ENCODE data around the gene GSK3B.

The GSK3B gene

DNA sequence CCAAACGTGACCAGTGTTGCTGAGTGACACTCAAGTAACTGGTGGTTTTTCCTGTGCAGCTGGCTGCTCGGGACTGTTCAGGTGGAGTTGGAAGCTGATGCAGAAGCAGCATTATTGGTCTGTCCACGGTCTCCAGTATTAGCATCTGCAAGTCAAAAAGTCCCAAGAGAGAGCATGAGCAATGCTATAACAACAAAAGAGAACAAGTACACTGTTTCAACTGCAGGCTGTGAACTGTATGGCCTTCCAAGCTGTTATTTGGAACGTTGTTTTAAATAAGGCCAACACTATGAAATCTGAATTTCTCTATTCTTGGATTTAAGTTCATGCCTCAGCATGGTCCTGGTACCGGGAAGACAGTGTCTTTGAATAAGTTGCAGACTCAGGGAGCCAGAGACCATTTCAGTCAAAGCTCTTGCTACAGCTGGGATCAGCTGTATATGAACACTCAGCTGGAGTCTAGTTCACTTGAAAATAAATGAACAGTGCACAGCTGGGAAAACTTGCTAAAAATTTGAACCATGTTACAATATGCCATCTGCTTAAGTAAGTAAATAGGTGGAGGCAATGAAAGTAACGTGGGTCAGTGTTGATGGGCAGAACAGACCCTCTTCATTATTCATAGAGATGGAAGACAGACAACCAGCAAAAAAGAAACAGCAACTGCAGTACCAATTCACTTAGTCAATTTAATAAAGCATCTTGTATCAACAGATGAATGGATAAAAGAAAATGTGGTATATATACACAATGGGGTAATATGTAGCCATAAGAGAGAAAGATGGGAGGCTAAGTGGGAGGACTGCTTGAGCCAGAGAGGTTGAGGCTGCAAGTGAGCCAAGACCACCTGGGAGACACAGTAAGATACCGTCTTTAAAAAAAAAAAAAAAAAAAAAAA is 267.3 kb downstream of the GSK3B start:
- no peak for DNase-seq
- H3K27me3 ChIP-seq (ENCODE audit: insufficient read depth, low read depth, severe bottlenecking): no peaks in the 10 kb centered on the region
- peaks cover 8% of the 10 kb centered on the region; the same call in 1 of the 2 replicates for H3K36me3 ChIP-seq
- no peak overlapping the region for H3K4me3 ChIP-seq (ENCODE audit: low read depth, low read length)
- H3K9me3 ChIP-seq (ENCODE audit: severe bottlenecking): no peaks in the 10 kb centered on the region
- TF ChIP-seq, protein P1, sequence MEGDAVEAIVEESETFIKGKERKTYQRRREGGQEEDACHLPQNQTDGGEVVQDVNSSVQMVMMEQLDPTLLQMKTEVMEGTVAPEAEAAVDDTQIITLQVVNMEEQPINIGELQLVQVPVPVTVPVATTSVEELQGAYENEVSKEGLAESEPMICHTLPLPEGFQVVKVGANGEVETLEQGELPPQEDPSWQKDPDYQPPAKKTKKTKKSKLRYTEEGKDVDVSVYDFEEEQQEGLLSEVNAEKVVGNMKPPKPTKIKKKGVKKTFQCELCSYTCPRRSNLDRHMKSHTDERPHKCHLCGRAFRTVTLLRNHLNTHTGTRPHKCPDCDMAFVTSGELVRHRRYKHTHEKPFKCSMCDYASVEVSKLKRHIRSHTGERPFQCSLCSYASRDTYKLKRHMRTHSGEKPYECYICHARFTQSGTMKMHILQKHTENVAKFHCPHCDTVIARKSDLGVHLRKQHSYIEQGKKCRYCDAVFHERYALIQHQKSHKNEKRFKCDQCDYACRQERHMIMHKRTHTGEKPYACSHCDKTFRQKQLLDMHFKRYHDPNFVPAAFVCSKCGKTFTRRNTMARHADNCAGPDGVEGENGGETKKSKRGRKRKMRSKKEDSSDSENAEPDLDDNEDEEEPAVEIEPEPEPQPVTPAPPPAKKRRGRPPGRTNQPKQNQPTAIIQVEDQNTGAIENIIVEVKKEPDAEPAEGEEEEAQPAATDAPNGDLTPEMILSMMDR (IDR thresholded peaks at IDR 0.05; ENCODE audit: low read depth, low read length): no peak
- H3K27ac ChIP-seq: no peak overlapping the region

- no peak for DNase-seq
- Histone ChIP-seq H3K27ac (no peak overlapping the region), H3K27me3 (ENCODE audit: insufficient read depth, low read depth, severe bottlenecking) (no peaks in the 10 kb centered on the region), H3K4me3 (ENCODE audit: low read depth, low read length) (no peak overlapping the region), H3K36me3 (peaks cover 8% of the 10 kb centered on the region; the same call in 1 of the 2 replicates), H3K9me3 (ENCODE audit: severe bottlenecking) (no peaks in the 10 kb centered on the region)
- TF ChIP-seq, protein P1 (IDR thresholded peaks at IDR 0.05; ENCODE audit: low read depth, low read length): no peak
Measured at GRCh38 chr3:119825820-119826219, 268.4 kb downstream of the GSK3B start.

DNA sequence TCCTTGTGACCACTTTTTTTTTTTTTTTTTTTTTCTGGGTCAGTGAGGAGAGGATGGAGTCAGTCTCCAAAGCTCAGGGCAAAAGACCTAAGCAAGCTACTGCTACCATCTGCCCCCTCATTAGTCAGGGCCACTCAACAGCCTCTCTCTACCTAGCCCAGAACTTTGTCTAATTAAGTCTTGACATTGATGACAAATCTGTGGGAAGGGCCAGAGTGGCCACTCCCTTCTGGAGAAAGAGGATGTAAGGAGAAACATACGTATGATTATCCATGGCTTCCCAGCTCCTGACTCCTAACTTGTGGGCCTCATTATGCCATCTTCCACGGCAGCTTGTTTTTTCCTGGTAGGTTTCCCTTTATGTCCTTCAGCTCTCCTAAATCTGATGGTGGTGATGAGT is 274.4 kb downstream of the GSK3B start:
- Histone ChIP-seq H3K27ac (no peak overlapping the region), H3K27me3 (ENCODE audit: insufficient read depth, low read depth, severe bottlenecking) (no peaks in the 10 kb centered on the region), H3K36me3 (no peaks in the 10 kb centered on the region; the same call in 1 of the 2 replicates), H3K9me3 (ENCODE audit: severe bottlenecking) (no peaks in the 10 kb centered on the region), H3K4me3 (ENCODE audit: low read depth, low read length) (no peak overlapping the region)
- TF ChIP-seq, protein P1 (IDR thresholded peaks at IDR 0.05; ENCODE audit: low read depth, low read length): no peak
- no peak for DNase-seq

DNA sequence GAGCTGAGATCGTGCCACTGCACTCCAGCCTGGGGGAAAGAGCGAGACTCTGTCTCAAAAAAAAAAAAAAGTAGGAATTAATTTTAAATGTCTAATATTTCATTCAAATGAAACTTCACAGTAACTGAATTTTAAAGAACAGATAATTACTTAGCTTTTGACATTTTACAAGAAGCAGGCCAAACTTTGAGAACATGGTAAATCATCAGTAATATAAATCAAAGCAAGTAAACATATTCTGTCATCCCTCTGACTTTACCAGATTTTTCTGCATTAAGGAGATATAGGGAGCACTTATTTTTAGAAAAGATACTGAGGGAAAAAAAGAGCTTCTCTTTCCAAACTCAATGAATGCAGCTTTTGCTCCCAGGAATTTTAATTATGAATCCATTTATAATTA is 275.3 kb downstream of the GSK3B start:
- H3K36me3 ChIP-seq: no peaks in the 10 kb centered on the region; the same call in 1 of the 2 replicates
- TF ChIP-seq, protein P1 (IDR thresholded peaks at IDR 0.05; ENCODE audit: low read depth, low read length): no peak

DNA sequence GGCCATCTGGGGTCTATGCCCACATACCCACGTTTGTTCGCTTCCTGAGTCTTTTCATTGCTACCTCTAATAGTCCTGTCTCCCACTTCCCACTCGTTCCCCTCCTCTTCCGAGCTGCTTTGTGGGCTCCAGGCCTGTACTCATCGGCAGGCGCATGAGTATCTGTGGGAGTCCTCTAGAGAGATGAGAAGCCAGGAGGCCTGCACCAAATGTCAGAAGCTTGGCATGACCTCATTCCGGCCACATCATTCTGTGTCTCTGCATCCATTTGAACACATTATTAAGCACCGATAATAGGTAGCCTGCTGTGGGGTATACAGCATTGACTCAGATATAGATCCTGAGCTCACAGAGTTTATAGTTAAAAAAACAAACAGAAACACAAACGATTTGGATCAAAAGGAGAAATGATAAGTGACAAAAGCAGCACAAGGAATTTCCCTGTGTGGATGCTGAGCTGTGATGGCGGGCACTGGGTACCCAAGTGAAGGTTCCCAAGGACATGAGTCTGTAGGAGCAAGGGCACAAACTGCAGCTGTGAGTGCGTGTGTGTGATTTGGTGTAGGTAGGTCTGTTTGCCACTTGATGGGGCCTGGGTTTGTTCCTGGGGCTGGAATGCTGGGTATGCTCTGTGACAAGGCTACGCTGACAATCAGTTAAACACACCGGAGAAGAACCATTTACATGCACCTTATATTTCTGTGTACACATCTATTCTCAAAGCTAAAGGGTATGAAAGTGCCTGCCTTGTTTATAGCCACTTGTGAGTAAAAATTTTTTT is 276.5 kb downstream of the GSK3B start:
- H3K27ac ChIP-seq: no peak overlapping the region
- no peak overlapping the region for H3K4me3 ChIP-seq (ENCODE audit: low read depth, low read length)
- TF ChIP-seq, protein P1 (IDR thresholded peaks at IDR 0.05; ENCODE audit: low read depth, low read length): no peak
- DNase-seq: no peak
- no peaks in the 10 kb centered on the region for H3K9me3 ChIP-seq (ENCODE audit: severe bottlenecking)
- no peaks in the 10 kb centered on the region for H3K27me3 ChIP-seq (ENCODE audit: insufficient read depth, low read depth, severe bottlenecking)
- H3K36me3 ChIP-seq: no peaks in the 10 kb centered on the region

More for the DNA sequence above, 275.3 kb downstream of the GSK3B start:
- Histone ChIP-seq H3K27me3 (ENCODE audit: insufficient read depth, low read depth, severe bottlenecking) (no peaks in the 10 kb centered on the region), H3K27ac (no peak overlapping the region), H3K4me3 (ENCODE audit: low read depth, low read length) (no peak overlapping the region), H3K9me3 (ENCODE audit: severe bottlenecking) (no peaks in the 10 kb centered on the region)
- DNase-seq: no peak

Measured in WERI-Rb-1 (cell line).